Glutamatergic neuron (in vitro differentiated cells): ENCODE data around the gene MAGEA2. TPM values are rescaled to one million over a fixed set of nuclear protein-coding genes. Genes with fewer than 3 reads are reported as not detected.
"Not testable (repeated sequence)": the region's sequence is repeated elsewhere in the genome, so short reads cannot be mapped to it uniquely, and the experiment has no call there.

Experiments used
- DNase-seq: peaks from one replicate; pipeline ENCODE4 v3.0.0; 2022
- H3K27ac Mint-ChIP-seq: one replicate; pipeline ENCODE4 v1.8.0; 2020; ENCODE audit warnings: mild to moderate bottlenecking, mixed read lengths, inconsistent platforms; ENCODE audit not compliant: unreplicated experiment
- H3K27me3 Mint-ChIP-seq: one replicate; pipeline ENCODE4 v1.8.0; 2020; ENCODE audit warnings: mild to moderate bottlenecking, moderate library complexity, mixed read lengths, inconsistent platforms; ENCODE audit not compliant: unreplicated experiment
- H3K36me3 Mint-ChIP-seq: one replicate; pipeline ENCODE4 v1.8.0; 2020; ENCODE audit warnings: mild to moderate bottlenecking, mixed read lengths, inconsistent platforms; ENCODE audit not compliant: unreplicated experiment
- H3K4me1 Mint-ChIP-seq: one replicate; pipeline ENCODE4 v1.8.0; 2020; ENCODE audit warnings: mild to moderate bottlenecking, low read depth, mixed read lengths, inconsistent platforms; ENCODE audit not compliant: unreplicated experiment
- H3K4me3 Mint-ChIP-seq: one replicate; pipeline ENCODE4 v1.8.0; 2020; ENCODE audit warnings: mild to moderate bottlenecking, mixed read lengths, inconsistent platforms; ENCODE audit not compliant: unreplicated experiment
- H3K9me3 Mint-ChIP-seq: one replicate; pipeline ENCODE4 v1.8.0; 2020; ENCODE audit warnings: mild to moderate bottlenecking, moderate library complexity, mixed read lengths, inconsistent platforms; ENCODE audit not compliant: unreplicated experiment
- total RNA-seq: library from RNA; stranded (reverse); fragmentation: NEBNext Ultra II Directional; extraction: Animal tissue kit (Norgen Biotek cat#: 25700); gene quantifications from one replicate; pipeline ENCODE4 v1.2.1, GENCODE V29; 2021; ENCODE audit not compliant: unreplicated experiment
- TF ChIP-seq, protein P1 (sequence below): fragments of 200-600 bp; sonication (generic); IDR thresholded peaks from one replicate; pipeline ENCODE4 v1.5.0; 2021; ENCODE audit not compliant: partially characterized antibody, unreplicated experiment

MAGEA2 gene
- total RNA-seq, 1 donor from 2014 or later: 2.7 TPM

DNA sequence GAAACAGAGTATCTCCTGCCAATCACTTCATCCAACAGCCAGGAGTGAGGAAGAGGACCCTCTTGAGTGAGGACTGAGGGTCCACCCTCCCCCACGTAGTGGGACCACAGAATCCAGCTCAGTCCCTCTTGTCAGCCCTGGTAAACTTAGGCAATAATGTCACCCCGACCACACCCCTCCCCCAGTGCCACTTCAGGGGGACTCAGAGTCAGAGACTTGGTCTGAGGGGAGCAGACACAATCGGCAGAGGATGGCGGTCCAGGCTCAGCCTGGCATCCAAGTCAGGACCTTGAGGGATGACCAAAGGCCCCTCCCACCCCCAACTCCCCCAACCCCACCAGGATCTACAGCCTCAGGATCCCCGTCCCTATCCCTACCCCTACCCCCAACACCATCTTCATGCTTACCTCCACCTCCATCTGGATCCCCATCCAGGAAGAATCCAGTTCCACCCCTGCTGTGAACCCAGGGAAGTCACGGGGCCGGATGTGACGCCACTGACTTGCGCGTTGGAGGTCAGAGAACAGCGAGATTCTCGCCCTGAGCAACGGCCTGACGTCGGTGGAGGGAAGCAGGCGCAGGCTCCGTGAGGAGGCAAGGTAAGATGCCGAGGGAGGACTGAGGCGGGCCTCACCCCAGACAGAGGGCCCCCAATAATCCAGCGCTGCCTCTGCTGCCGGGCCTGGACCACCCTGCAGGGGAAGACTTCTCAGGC, 20.2 kb downstream of the MAGEA2 start, which contains the start of the genes CSAG1 and MAGEA12:
TSS of gene CSAG1 (minus strand) at position 461 of the 715 bp plus-strand sequence. CDS start 1,261 bp downstream, outside the sequence.
TSS of gene MAGEA12 (plus strand) at position 497 of the 715 bp plus-strand sequence. CDS start 2,405 bp downstream, outside the sequence.
- Mint-ChIP-seq H3K4me3 (no peak within 1 kb of the TSS), H3K27ac (no peak within 1 kb of the TSS), H3K9me3 (peaks cover 1% of the 10 kb centered on the region), H3K27me3 (no peaks in the 10 kb centered on the region), H3K4me1 (no peaks in the 10 kb centered on the region), H3K36me3 (no peaks in the 10 kb centered on the region)
- no peak for DNase-seq
- TF ChIP-seq, protein P1, sequence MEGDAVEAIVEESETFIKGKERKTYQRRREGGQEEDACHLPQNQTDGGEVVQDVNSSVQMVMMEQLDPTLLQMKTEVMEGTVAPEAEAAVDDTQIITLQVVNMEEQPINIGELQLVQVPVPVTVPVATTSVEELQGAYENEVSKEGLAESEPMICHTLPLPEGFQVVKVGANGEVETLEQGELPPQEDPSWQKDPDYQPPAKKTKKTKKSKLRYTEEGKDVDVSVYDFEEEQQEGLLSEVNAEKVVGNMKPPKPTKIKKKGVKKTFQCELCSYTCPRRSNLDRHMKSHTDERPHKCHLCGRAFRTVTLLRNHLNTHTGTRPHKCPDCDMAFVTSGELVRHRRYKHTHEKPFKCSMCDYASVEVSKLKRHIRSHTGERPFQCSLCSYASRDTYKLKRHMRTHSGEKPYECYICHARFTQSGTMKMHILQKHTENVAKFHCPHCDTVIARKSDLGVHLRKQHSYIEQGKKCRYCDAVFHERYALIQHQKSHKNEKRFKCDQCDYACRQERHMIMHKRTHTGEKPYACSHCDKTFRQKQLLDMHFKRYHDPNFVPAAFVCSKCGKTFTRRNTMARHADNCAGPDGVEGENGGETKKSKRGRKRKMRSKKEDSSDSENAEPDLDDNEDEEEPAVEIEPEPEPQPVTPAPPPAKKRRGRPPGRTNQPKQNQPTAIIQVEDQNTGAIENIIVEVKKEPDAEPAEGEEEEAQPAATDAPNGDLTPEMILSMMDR: no peak

DNA sequence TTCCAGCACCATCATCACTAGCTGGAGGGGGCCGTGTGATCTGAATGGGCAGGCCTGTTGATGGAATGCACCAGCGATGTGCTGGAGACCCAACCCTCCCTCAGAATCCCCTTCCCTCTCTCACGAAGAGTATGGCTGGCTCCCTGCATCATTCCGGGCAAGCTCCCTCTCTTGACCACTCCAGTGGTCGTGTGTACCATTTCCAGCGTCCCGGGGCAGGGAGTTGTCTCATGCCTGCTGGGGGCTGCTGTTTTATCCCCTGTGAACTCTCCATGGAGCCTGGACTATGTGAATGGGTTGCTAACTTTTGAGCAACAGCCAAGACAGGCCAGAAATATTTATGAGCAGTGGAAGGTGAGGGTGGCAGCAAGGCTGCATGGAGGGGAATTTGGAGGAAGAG, 28.2 kb downstream of the MAGEA2 start:
- Mint-ChIP-seq H3K9me3 (no peaks in the 10 kb centered on the region), H3K4me1 (no peaks in the 10 kb centered on the region), H3K36me3 (no peaks in the 10 kb centered on the region), H3K27me3 (no peaks in the 10 kb centered on the region), H3K4me3 (no peak overlapping the region), H3K27ac (no peak overlapping the region)
- no peak for DNase-seq
- TF ChIP-seq, protein P1: no peak

DNA sequence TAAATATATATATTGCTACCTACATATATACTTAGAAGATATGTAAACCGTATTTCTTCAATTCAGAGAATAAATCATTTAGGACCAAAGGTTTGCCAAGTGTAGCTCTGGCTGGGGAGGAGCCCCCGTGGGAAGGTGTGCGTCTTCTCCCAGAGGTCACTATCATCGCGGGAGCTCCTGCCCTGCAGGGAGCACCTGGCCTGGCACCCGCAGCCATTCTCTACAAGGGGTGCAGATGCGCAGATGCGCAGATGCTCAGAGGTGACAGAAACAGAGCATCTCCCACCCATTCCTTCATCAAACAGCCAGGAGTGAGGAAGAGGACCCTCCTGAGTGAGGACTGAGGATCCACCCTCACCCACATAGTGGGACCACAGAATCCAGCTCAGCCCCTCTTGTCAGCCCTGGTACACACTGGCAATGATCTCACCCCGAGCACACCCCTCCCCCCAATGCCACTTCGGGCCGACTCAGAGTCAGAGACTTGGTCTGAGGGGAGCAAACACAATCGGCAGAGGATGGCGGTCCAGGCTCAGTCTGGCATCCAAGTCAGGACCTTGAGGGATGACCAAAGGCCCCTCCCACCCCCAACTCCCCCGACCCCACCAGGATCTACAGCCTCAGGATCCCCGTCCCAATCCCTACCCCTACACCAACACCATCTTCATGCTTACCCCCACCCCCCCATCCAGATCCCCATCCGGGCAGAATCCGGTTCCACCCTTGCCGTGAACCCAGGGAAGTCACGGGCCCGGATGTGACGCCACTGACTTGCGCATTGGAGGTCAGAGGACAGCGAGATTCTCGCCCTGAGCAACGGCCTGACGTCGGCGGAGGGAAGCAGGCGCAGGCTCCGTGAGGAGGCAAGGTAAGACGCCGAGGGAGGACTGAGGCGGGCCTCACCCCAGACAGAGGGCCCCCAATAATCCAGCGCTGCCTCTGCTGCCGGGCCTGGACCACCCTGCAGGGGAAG, 39.5 kb downstream of the MAGEA2 start, which contains the start of gene MAGEA2B:
TSS of gene MAGEA2B (plus strand) at position 814 of the 973 bp plus-strand sequence. CDS start 2,479 bp downstream, outside the sequence.
- DNase-seq, H3K27me3 Mint-ChIP-seq, H3K4me3 Mint-ChIP-seq, H3K36me3 Mint-ChIP-seq, H3K9me3 Mint-ChIP-seq, H3K27ac Mint-ChIP-seq, H3K4me1 Mint-ChIP-seq: not testable (repeated sequence)

- DNase-seq, H3K27ac Mint-ChIP-seq, H3K36me3 Mint-ChIP-seq, H3K9me3 Mint-ChIP-seq, H3K4me1 Mint-ChIP-seq, H3K27me3 Mint-ChIP-seq, H3K4me3 Mint-ChIP-seq: not testable (repeated sequence)
These were observed 40.4 kb downstream of the MAGEA2 start for GRCh38 chrX:152713195-152713594.

GRCh38 chrX:152709173-152709572, 44.5 kb downstream of the MAGEA2 start, which contains the start of gene CSAG2:
CSAG2 (minus strand) TSS chrX:152709273; CDS start chrX:152709112, 161 bp downstream.
- DNase-seq, H3K27ac Mint-ChIP-seq, H3K36me3 Mint-ChIP-seq, H3K4me3 Mint-ChIP-seq, H3K27me3 Mint-ChIP-seq, H3K9me3 Mint-ChIP-seq, H3K4me1 Mint-ChIP-seq: not testable (repeated sequence)

DNA sequence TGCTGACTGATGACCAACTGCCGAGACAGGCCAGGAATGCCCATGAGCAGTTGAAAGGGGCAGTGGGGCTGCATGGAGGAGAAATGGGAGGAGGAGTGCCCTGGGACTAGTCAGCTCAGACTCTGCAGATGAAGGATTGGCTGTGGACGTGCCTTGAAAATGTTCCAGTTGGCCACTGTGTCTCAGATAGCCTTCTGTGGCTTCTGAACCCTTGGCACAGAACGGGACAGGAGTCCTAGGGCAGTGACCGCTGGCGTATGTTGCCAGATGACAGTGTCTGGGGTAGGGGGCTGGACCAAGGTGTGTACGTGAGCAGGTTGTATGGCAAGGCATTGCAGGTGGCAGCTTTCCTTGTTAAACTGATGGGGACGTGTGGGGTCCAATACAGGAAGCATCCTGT, 47.1 kb downstream of the MAGEA2 start:
- H3K27me3 Mint-ChIP-seq, H3K4me3 Mint-ChIP-seq, H3K27ac Mint-ChIP-seq, H3K36me3 Mint-ChIP-seq, H3K9me3 Mint-ChIP-seq, H3K4me1 Mint-ChIP-seq, DNase-seq: not testable (repeated sequence)

DNA sequence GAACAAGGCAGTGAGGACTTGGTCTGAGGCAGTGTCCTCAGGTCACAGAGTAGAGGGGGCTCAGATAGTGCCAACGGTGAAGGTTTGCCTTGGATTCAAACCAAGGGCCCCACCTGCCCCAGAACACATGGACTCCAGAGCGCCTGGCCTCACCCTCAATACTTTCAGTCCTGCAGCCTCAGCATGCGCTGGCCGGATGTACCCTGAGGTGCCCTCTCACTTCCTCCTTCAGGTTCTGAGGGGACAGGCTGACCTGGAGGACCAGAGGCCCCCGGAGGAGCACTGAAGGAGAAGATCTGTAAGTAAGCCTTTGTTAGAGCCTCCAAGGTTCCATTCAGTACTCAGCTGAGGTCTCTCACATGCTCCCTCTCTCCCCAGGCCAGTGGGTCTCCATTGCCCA, 53.3 kb downstream of the MAGEA2 start:
- not testable (repeated sequence) for H3K36me3 Mint-ChIP-seq, H3K27me3 Mint-ChIP-seq, H3K4me3 Mint-ChIP-seq, H3K9me3 Mint-ChIP-seq, H3K27ac Mint-ChIP-seq, H3K4me1 Mint-ChIP-seq, DNase-seq
